Measurements from ENCODE around the gene PSMD8. TPM values are rescaled to one million over a fixed set of nuclear protein-coding genes. Genes with fewer than 3 reads are reported as not detected.

The PSMD8 gene
- total RNA-seq, 2 donors from 2014 or later, result 232 to 298 TPM

GRCh38 chr19:38388349-38389100 is 14.2 kb downstream of the PSMD8 start, which contains the start of gene SPRED3:
Gene SPRED3, plus strand, starts transcription at chr19:38388697. Its CDS starts 1,606 bp downstream, at chr19:38390303.
- Histone ChIP-seq H3K27me3 (replicated peaks; ENCODE audit: insufficient read depth) (no peaks in the 10 kb centered on the region), H3K27ac (peak within 1 kb of the TSS; percentile 55 to 74), H3K4me3 (peak within 1 kb of the TSS; percentile 32 to 38), H3K9me3 (no peaks in the 10 kb centered on the region), H3K4me1 (replicated peaks) (peaks cover 5% of the 10 kb centered on the region), H3K36me3 (peaks cover 0 to 12% of the 10 kb centered on the region in 2 donors)
- peak; percentile 36 for DNase-seq (ENCODE audit: low spot score)
- WGBS, result under 1% methylated on average over 27 of the region's 46 CpGs
- intact Hi-C loops (cut with DNase I), result no loop called here
- TF ChIP-seq POLR2AphosphoS5 (IDR thresholded peaks at IDR 0.05), result no peak
- no peak for TF ChIP-seq CTCF (IDR thresholded peaks at IDR 0.05)

GRCh38 chr19:38389101-38389925 is 14.9 kb downstream of the PSMD8 start:
- WGBS, result 11% methylated on average over 28 of the region's 28 CpGs
- Histone ChIP-seq H3K36me3 (peaks cover 0 to 4% of the 10 kb centered on the region in 2 donors), H3K27ac (peak overlapping the region; percentile 55 to 74), H3K4me1 (replicated peaks) (peaks cover 5% of the 10 kb centered on the region), H3K9me3 (no peaks in the 10 kb centered on the region), H3K27me3 (replicated peaks; ENCODE audit: insufficient read depth) (no peaks in the 10 kb centered on the region), H3K4me3 (peak overlapping the region; percentile 32 to 38)
- no peak for TF ChIP-seq POLR2A (IDR thresholded peaks at IDR 0.05)
- no peak for TF ChIP-seq POLR2AphosphoS5 (IDR thresholded peaks at IDR 0.05)
- TF ChIP-seq CTCF (IDR thresholded peaks at IDR 0.05), result no peak
- no peak for DNase-seq (ENCODE audit: low spot score)
- intact Hi-C loops (cut with DNase I), result no loop called here

GRCh38 chr19:38389957-38390924 is 15.9 kb downstream of the PSMD8 start:
- 67% methylated on average over 22 of the region's 22 CpGs for WGBS
- DNase-seq (ENCODE audit: low spot score), result no peak
- Histone ChIP-seq H3K27ac (no peak overlapping the region), H3K27me3 (replicated peaks; ENCODE audit: insufficient read depth) (no peaks in the 10 kb centered on the region), H3K9me3 (no peaks in the 10 kb centered on the region), H3K36me3 (no peaks in the 10 kb centered on the region), H3K4me3 (no peak overlapping the region), H3K4me1 (replicated peaks) (peaks cover 5% of the 10 kb centered on the region)
- intact Hi-C loops (cut with DNase I), result no loop called here
- TF ChIP-seq POLR2A (IDR thresholded peaks at IDR 0.05), result no peak
- TF ChIP-seq CTCF (IDR thresholded peaks at IDR 0.05), result no peak
- TF ChIP-seq POLR2AphosphoS5 (IDR thresholded peaks at IDR 0.05), result no peak

- Histone ChIP-seq H3K4me3 (no peak overlapping the region), H3K36me3 (no peaks in the 10 kb centered on the region), H3K9me3 (no peaks in the 10 kb centered on the region), H3K27me3 (replicated peaks; ENCODE audit: insufficient read depth) (peaks cover 10% of the 10 kb centered on the region), H3K27ac (no peak overlapping the region), H3K4me1 (replicated peaks) (peaks cover 5% of the 10 kb centered on the region)
- intact Hi-C loops (cut with DNase I), result no loop called here
- TF ChIP-seq CTCF (IDR thresholded peaks at IDR 0.05), result no peak
- TF ChIP-seq POLR2A (IDR thresholded peaks at IDR 0.05), result no peak
- TF ChIP-seq POLR2AphosphoS5 (IDR thresholded peaks at IDR 0.05), result no peak
- 57% methylated on average over 8 of the region's 8 CpGs for WGBS
- DNase-seq (ENCODE audit: low spot score), result no peak
Measured at GRCh38 chr19:38391911-38392464, 17.6 kb downstream of the PSMD8 start.

Data from prostate gland (tissue), 2 donors.